AG10803 (cell line): Measurements from ENCODE around the gene UQCRC1.
A peak's percentile ranks its signal among the peaks of the same experiment; 100 is the strongest.

Source experiments
- DNase-seq: peaks from one replicate; pipeline ENCODE4 v3.0.0; 2010; ENCODE audit warnings: low read depth
- H3K4me3 ChIP-seq: 2 replicates; pipeline ENCODE4 v1.5.1; 2011; ENCODE audit warnings: mild to moderate bottlenecking, low read length, control low read depth
- TF ChIP-seq, protein P1 (sequence below): conservative IDR thresholded peaks from 2 replicates; pipeline ENCODE4 v1.5.1; 2011; ENCODE audit warnings: mild to moderate bottlenecking, low read length, control low read depth, inconsistent platforms

Gene UQCRC1

DNA sequence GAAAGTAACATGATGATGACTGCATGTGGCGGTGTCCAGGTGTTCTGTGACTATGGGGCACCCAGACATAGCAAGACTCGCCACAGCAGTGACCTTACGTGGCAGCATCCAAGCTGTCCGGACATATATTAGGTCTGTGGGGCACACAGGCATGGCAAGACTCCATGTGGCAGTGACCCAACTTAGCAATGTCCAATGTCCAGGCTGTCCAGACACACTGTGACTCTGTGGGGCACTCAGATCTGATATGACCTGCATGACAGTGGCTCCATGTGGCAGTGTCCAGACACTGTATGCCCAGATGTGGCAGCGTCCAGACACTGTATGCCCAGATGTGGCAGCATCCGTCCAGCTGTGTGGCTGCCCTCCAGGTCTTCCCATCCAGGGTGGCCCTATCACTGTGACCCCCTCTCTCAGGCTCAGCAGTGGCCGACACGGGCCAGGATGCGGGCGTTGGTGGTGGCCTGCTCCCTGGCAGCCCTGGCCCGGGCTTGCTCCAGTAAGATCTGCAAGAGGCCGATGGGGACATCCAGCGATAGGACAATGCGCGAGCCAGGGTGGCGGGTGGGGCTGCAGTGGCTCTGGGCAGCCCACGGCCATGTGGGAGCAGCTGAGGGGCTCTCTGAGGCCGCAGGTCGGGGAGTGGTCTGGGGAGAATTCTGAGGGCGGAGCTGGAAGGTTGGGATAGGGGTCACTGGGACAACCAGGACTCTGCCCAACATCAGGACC lies 46.9 kb downstream of the UQCRC1 start:
- no peak overlapping the region for H3K4me3 ChIP-seq
- TF ChIP-seq, protein P1, sequence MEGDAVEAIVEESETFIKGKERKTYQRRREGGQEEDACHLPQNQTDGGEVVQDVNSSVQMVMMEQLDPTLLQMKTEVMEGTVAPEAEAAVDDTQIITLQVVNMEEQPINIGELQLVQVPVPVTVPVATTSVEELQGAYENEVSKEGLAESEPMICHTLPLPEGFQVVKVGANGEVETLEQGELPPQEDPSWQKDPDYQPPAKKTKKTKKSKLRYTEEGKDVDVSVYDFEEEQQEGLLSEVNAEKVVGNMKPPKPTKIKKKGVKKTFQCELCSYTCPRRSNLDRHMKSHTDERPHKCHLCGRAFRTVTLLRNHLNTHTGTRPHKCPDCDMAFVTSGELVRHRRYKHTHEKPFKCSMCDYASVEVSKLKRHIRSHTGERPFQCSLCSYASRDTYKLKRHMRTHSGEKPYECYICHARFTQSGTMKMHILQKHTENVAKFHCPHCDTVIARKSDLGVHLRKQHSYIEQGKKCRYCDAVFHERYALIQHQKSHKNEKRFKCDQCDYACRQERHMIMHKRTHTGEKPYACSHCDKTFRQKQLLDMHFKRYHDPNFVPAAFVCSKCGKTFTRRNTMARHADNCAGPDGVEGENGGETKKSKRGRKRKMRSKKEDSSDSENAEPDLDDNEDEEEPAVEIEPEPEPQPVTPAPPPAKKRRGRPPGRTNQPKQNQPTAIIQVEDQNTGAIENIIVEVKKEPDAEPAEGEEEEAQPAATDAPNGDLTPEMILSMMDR = no peak
- no peak for DNase-seq

DNA sequence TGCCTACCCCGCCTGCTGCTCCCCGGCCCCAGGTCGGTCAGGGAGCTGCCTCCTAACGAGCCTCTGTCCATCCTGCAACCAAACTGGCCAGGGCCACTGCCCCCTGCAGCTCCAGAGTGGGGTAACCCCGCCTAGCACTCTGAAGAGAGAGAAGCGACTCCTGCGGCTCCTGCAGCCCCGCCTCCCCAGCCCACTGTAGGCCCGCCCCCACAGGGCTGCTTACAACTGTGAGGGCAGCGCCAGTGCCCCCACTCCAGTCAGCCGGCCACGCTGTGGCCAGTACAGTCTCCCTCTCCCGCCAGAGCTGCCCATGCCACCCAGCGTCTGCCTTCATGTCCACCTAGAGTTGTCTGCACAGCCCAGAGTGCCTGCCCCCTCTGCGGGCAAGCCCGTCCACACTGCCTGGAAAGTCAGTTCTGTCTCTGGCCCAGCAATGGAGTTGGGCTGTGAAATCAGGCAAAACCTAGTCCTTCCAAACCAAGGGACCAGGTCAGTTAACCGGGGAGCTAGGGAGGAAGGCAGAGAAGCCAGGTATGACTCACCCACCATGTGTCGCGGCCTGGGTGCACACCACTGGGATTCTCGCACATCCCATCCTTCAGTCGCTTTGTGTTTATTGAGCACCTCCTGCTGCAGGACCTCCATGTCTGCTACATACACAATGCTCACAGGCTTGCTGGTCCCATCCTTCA lies 48.3 kb downstream of the UQCRC1 start:
- TF ChIP-seq, protein P1 = peak; percentile 41
- DNase-seq = peak; percentile 39
- peak overlapping the region; percentile 12; the same call in 1 of the 2 replicates for H3K4me3 ChIP-seq

DNA sequence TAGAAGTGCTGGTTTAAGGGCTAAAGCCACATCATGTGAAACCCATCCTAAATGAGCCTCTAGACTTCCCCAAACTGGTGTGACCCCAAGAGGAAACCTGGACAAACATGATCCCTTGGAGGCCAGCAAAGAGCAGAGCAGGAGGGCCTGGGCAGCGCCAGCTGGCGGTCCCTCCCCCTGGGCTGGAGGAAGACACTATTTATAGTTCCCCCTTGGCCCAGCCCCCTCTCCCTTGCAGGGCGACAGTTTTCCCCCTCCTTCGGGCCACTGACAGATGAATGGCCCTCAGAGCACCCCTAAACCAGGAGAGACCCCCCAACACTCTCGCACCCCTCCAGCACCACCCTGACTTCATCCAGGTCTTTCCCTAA lies 48.8 kb downstream of the UQCRC1 start:
- peak overlapping the region; percentile 5 for H3K4me3 ChIP-seq
- no peak for DNase-seq

DNA sequence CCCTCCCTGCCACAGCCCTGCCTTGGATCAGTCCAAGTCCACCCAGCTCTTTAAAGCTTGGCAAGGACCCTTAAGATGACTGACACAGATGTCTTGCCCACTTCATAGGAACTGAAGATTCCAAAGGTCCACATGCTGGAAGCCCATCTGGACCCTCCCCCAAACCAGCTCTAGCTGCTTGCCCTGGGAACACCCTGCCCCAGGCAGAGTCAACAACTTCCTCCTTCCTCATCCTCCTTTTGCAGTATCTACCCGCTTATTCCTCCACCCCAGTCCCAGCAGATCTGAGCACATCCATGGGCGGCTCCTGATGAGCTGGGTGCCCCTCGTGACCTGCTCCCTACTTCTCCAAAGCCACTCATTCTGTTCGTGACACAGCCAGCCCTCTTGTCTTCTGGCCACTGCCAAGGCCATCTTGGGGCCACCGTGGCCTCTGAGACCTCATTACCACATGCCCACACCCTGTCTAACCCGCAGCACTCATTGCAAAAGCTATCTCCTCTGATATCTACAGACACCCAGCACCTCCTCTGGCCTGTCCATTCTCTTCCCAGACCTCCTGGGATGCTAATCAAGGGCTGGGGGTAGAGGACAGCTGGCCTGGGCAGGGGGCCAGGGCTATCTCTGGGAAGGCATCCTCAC lies 50.8 kb downstream of the UQCRC1 start:
- TF ChIP-seq, protein P1 = no peak
- DNase-seq = no peak
- H3K4me3 ChIP-seq = no peak overlapping the region

More for the DNA sequence above, 48.8 kb downstream of the UQCRC1 start:
- TF ChIP-seq, protein P1 = no peak

DNA sequence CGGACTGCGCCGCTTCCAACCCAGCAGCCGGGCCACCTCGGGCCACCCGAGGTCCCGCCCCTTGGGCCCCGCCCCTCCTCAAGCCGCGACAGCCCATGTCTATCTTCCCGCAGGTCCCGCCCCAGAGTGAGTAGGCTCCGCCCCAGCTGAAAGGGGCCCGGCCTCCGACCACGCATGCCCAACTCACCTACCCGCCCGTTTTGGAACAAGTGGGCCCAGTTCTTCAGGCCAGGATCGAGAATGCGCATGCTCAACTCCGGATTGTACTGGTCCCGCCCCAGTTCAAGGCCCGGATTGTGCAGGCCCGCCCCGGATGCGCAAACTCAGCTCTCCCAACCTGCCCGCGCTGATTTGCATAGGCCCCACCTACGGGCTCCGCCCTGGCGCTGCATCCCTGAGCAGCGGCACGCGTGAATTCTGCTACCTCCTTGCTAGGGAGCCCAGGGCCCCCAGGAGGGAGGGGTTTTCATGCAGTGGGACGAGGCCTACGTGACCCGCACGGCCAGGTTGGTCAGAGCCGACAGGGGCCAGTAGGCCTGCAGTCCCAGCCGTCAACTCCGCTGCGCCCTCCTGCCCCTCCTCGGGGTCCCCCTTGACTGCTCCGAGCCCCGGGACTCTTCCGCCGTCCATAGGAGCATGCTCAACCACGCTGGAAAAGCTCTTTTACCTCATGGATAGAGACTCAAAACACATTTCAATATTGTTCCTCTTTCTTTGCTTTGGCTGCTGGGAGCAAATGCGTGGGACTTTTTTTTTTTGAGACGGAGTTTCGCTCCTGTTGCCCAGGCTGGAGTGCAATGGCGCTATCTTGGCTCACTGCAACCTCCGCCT lies 52.4 kb downstream of the UQCRC1 start, which contains the start of gene PFKFB4:
Gene PFKFB4 (minus strand): TSS at position 8 of the 831 bp plus-strand sequence. CDS start 26 bp downstream, outside the sequence.
- H3K4me3 ChIP-seq = peak within 1 kb of the TSS; percentile 75
- DNase-seq = peak; percentile 99
- TF ChIP-seq, protein P1 = no peak; the same call in 1 of the 2 replicates

DNA sequence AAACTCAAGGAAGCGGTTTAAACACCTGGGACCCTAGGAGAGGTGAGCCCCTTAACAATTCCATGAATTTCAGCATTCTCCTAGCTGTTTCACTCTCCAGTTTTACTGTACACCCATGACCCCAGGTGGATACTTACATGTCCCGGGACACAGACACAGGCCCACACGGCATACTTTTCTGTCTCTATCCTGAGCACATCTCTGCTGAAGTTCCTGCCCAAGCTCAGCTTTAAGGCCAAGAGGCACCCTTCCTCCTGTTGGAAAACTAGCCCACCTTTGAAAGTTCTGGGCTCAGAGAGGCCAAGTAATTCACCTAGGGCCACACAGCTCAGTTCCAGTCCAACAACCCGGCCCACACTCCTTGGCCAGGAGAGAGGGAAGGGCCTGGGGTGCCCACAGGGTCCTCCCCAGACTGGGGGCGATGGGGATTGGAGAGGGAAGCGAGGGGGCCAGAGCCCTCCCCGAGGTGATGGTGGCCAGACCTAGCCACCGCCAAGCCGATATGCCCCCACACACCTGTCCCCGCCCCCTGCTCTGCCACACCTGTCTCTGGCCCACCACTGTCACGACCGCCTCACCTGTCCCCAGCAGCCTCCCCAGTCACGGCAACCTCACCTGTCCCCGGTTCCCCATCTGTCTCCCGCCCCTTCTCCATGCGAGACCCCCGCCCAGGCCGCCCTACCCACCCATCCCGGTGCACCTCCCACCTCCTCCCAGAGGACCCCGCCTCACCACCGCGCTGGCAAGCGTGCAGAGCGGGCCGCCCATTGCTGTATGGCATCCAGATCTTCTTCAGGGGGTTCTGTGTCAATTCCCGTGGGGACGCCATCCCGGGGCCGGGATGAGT lies 53.3 kb downstream of the UQCRC1 start:
- TF ChIP-seq, protein P1 = no peak
- H3K4me3 ChIP-seq = peak overlapping the region; percentile 75
- DNase-seq = no peak
